Caco-2 (cell line): ENCODE results near the gene NAALADL2. TPM values are rescaled to one million over a fixed set of nuclear protein-coding genes. Genes with fewer than 3 reads are reported as not detected.
A peak's percentile ranks its signal among the peaks of the same experiment; 100 is the strongest.

Source experiments
- BruUV-seq: library from RNA; stranded (reverse); fragments of 400-500 nt; replicated peaks from 2 replicates; lab custom pipeline; 2021; lab: Mats Ljungman, UMichigan
- CTCF ChIA-PET: fragments of 300-600 bp; sonication (Branson Sonifier 250); formaldehyde crosslinking; loops from one replicate; lab custom pipeline; 2022; ENCODE audit warnings: antibody characterized with exemption; lab: Charles Lee
- POLR2A ChIA-PET: fragments of 300-600 bp; sonication (Branson Sonifier 250); formaldehyde crosslinking; loops from one replicate; lab custom pipeline; 2022; ENCODE audit warnings: antibody characterized with exemption; lab: Charles Lee
- DNase-seq, 2 experiments: peaks; one replicate each; pipeline versions ENCODE4 v3.0.0 to v3.0.0-alpha.2; 2020 to 2022
- H3K27me3 ChIP-seq: replicated peaks from 2 replicates; pipeline ENCODE4 v1.6.0; 2011; ENCODE audit warnings: low read length; ENCODE audit not compliant: control insufficient read depth, insufficient read depth
- H3K36me3 ChIP-seq: 2 replicates; pipeline ENCODE4 v1.5.1; 2011; ENCODE audit warnings: low read length; ENCODE audit not compliant: control insufficient read depth, insufficient read depth
- H3K4me1 ChIP-seq: fragments of 250-450 bp; sonication (Bioruptor Pico); 2 replicates; pipeline ENCODE4 v1.5.1; 2020; ENCODE audit warnings: mild to moderate bottlenecking
- H3K4me3 ChIP-seq: 2 replicates; pipeline ENCODE4 v1.5.1; 2011; ENCODE audit warnings: low read depth, mild to moderate bottlenecking, control low read depth, low read length
- H3K9me3 ChIP-seq: fragments of 250-450 bp; sonication (Bioruptor Pico); 2 replicates; pipeline ENCODE4 v1.5.1; 2020; ENCODE audit warnings: mild to moderate bottlenecking, moderate library complexity
- H3K27ac Mint-ChIP-seq: one replicate; pipeline ENCODE4 v1.8.0; 2022; ENCODE audit warnings: mixed read lengths; ENCODE audit not compliant: unreplicated experiment
- H3K27me3 Mint-ChIP-seq: one replicate; pipeline ENCODE4 v1.8.0; 2022; ENCODE audit warnings: mixed read lengths; ENCODE audit not compliant: insufficient read depth, unreplicated experiment
- H3K36me3 Mint-ChIP-seq: one replicate; pipeline ENCODE4 v1.8.0; 2022; ENCODE audit warnings: mild to moderate bottlenecking, mixed read lengths; ENCODE audit not compliant: insufficient read depth, unreplicated experiment
- H3K4me1 Mint-ChIP-seq: one replicate; pipeline ENCODE4 v1.8.0; 2022; ENCODE audit warnings: low read depth, mixed read lengths; ENCODE audit not compliant: unreplicated experiment
- H3K4me3 Mint-ChIP-seq: one replicate; pipeline ENCODE4 v1.8.0; 2022; ENCODE audit warnings: mild to moderate bottlenecking, moderate library complexity, mixed read lengths; ENCODE audit not compliant: unreplicated experiment
- H3K9me3 Mint-ChIP-seq: one replicate; pipeline ENCODE4 v1.8.0; 2022; ENCODE audit warnings: mixed read lengths; ENCODE audit not compliant: unreplicated experiment
- CTCF ChIP-seq, 2 experiments: fragments of 200-600 bp in 1 of 2; IDR thresholded peaks; 1 replicate in 1 of 2; 2 replicates in 1 of 2; pipeline versions ENCODE4 v1.5.1 to v1.8.0; 2011 to 2022; ENCODE audit warnings: antibody characterized with exemption in 1 of 2, control low read depth in 1 of 2, inconsistent platforms in 1 of 2, low read depth in 1 of 2, low read length in 1 of 2, mild to moderate bottlenecking in 1 of 2, moderate library complexity in 1 of 2; ENCODE audit not compliant: insufficient read depth in 1 of 2, severe bottlenecking in 1 of 2, unreplicated experiment in 1 of 2
- intact Hi-C: fragments of 100-400 bp; cut with micrococcal nuclease; formaldehyde crosslinking; loops from one replicate; pipeline ENCODE4 v1.10.0; 2022; ENCODE audit not compliant: unreplicated experiment
- total RNA-seq: library from RNA; stranded (reverse); gene quantifications from 2 replicates; pipeline ENCODE4 v1.2.3, GENCODE V29; 2022

NAALADL2 gene
- total RNA-seq, 1 experiment from 2014 or later, result 4.4 TPM

GRCh38 chr3:174857301-174857700 is 1.8 kb upstream of the NAALADL2 start:
- ChIA-PET POLR2A (no interaction called here), CTCF (no interaction called here)
- no peak for DNase-seq
- TF ChIP-seq CTCF (IDR thresholded peaks at IDR 0.05; ENCODE audit: insufficient read depth in 1 of 2, low read depth in 1 of 2, low read length in 1 of 2, severe bottlenecking in 1 of 2, unreplicated experiment in 1 of 2), result no peak
- no peaks in the 10 kb centered on the region for H3K27me3 ChIP-seq
- H3K4me3 ChIP-seq, result no peak overlapping the region
- H3K4me1 Mint-ChIP-seq, result peaks cover 14% of the 10 kb centered on the region
- H3K4me3 Mint-ChIP-seq, result no peak overlapping the region
- H3K27ac Mint-ChIP-seq, result no peak overlapping the region
- no peaks in the 10 kb centered on the region for H3K36me3 ChIP-seq
- H3K9me3 ChIP-seq, result no peaks in the 10 kb centered on the region
- H3K9me3 Mint-ChIP-seq, result no peaks in the 10 kb centered on the region
- peaks cover 26% of the 10 kb centered on the region for H3K4me1 ChIP-seq
- intact Hi-C loops, result no loop called here
- no TSS peak for BruUV-seq
- H3K36me3 Mint-ChIP-seq, result no peaks in the 10 kb centered on the region
- H3K27me3 Mint-ChIP-seq, result no peaks in the 10 kb centered on the region

- Mint-ChIP-seq H3K27me3 (no peaks in the 10 kb centered on the region), H3K36me3 (no peaks in the 10 kb centered on the region), H3K27ac (no peak overlapping the region), H3K9me3 (no peaks in the 10 kb centered on the region), H3K4me3 (peak overlapping the region; percentile 18), H3K4me1 (peaks cover 14% of the 10 kb centered on the region)
- Histone ChIP-seq H3K4me3 (no peak overlapping the region), H3K9me3 (no peaks in the 10 kb centered on the region), H3K36me3 (no peaks in the 10 kb centered on the region), H3K4me1 (peaks cover 36% of the 10 kb centered on the region), H3K27me3 (no peaks in the 10 kb centered on the region)
- DNase-seq, result no peak
- intact Hi-C loops, result loop anchor here (2.0 kb wide), 2 partner anchors 162 to 466 kb away; no protein-coding TSS in a partner anchor
- POLR2A ChIA-PET, result no interaction called here
- CTCF ChIA-PET, result no interaction called here
- TF ChIP-seq CTCF (IDR thresholded peaks at IDR 0.05; ENCODE audit: insufficient read depth in 1 of 2, low read depth in 1 of 2, low read length in 1 of 2, severe bottlenecking in 1 of 2, unreplicated experiment in 1 of 2), result no peak
- BruUV-seq, result no TSS peak
Measured at GRCh38 chr3:174858353-174858752, 781 bp upstream of the NAALADL2 start.

DNA sequence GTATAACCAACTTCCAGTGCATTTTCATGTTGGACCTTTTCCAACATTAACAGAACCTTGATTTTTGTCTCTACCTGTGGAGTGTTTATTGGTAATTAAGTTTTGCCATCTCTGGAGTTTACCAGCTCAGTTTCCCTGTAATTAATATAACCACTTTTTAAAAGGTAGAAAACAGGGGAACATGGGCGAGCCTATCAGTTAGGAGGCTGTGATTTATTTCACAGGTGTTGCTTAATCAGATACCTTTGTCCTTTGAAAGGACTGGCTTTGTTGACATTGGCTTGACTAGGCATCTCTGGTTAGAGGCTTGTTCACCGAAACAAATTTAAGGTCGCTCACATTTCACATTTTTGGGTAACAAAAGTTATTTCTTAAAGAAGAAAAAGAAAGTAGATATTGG is 622 bp downstream of the NAALADL2 start:
- TF ChIP-seq CTCF (IDR thresholded peaks at IDR 0.05; ENCODE audit: insufficient read depth in 1 of 2, low read depth in 1 of 2, low read length in 1 of 2, severe bottlenecking in 1 of 2, unreplicated experiment in 1 of 2), result no peak
- H3K27me3 Mint-ChIP-seq, result no peaks in the 10 kb centered on the region
- no peaks in the 10 kb centered on the region for H3K27me3 ChIP-seq
- POLR2A ChIA-PET, result no interaction called here
- intact Hi-C loops, result loop anchor here (2.0 to 5.0 kb wide), 3 partner anchors 82 to 467 kb away; no protein-coding TSS in a partner anchor
- H3K9me3 ChIP-seq, result no peaks in the 10 kb centered on the region
- peaks cover 41% of the 10 kb centered on the region for H3K4me1 ChIP-seq
- peak in 1 of 2 experiments; percentile 33 for DNase-seq
- no peaks in the 10 kb centered on the region for H3K36me3 ChIP-seq
- H3K4me3 ChIP-seq, result no peak overlapping the region
- peak overlapping the region; percentile 37 for H3K4me3 Mint-ChIP-seq
- peak overlapping the region; percentile 45 for H3K27ac Mint-ChIP-seq
- peaks cover 14% of the 10 kb centered on the region for H3K4me1 Mint-ChIP-seq
- H3K36me3 Mint-ChIP-seq, result no peaks in the 10 kb centered on the region
- no peaks in the 10 kb centered on the region for H3K9me3 Mint-ChIP-seq
- CTCF ChIA-PET, result no interaction called here
- BruUV-seq, result no TSS peak
